GM21367 (cell line): ENCODE measurements around the gene PVALEF.

Source experiments
- ATAC-seq: cut with Tn5 transposase; IDR thresholded peaks from one replicate; pipeline ENCODE4 v1.9.1; 2021; ENCODE audit not compliant: unreplicated experiment

Gene PVALEF

GRCh38 chr17:81165246-81166032 is at the start of gene PVALEF:
Gene PVALEF (plus strand): TSS chr17:81165507. CDS start chr17:81181227, 15,720 bp downstream.
- no peak for ATAC-seq

DNA sequence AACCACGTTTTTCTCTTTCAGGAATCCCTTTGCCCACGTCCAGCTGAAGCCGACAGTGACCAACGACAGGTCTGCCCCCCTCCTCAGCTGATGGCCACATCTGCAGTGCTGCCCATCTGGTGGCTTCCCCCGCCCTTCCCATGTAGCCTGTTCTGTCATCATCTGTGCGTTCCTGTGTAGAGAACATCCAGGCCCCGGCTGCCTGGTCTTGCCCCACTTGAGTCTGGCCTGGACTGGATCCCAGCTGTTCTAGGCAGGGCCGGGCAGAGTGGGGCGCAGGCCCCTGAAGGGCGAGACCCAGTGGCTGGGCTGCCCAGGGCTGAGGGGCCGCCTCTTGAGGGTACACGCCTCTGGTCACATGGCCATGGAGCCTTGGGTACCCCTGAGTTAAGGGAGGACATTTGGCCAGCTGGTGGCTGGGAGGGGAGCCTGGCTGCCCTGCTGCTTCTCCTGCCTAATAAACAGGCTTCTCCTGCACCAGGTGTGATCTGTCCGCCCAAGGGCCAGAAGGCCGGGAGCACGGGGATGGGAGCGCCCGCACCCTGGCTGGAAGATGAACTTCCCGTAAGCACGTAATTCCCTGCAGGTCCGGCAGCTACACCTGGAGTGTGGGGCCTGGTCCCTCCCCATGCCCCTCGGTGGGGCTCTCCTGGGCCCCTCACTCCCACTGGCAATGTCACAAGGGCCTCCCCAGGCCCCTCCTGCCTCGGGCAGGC is 49.4 kb upstream of the PVALEF start:
- no peak for ATAC-seq

GRCh38 chr17:81116704-81117103 is 48.6 kb upstream of the PVALEF start:
- no peak for ATAC-seq

DNA sequence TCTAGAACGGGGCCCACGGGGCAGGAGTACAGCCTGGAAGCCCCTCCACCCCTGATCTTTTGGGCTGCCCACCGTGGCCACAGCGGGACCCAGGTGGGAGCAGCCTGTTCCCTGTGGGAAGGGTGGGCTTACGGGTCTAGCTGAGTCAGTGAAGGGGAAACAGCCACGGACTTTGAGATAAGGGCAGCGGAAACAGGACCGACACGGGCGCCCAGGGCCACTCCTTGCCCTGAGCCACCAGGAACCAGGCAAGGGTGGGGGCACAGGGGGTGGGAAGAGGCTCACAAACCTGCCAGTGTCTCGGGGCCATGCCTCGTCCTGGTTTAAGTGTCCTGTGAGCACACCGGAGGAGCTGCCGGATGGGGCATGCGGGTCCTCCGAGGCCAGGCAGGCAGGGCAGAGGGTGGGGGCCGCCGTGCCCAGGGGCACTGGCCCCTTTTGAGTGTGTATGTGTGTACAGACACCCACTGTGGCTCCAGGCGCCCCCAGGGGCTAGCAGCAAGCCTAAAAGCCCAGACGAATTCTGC is 47.6 kb upstream of the PVALEF start:
- no peak for ATAC-seq

DNA sequence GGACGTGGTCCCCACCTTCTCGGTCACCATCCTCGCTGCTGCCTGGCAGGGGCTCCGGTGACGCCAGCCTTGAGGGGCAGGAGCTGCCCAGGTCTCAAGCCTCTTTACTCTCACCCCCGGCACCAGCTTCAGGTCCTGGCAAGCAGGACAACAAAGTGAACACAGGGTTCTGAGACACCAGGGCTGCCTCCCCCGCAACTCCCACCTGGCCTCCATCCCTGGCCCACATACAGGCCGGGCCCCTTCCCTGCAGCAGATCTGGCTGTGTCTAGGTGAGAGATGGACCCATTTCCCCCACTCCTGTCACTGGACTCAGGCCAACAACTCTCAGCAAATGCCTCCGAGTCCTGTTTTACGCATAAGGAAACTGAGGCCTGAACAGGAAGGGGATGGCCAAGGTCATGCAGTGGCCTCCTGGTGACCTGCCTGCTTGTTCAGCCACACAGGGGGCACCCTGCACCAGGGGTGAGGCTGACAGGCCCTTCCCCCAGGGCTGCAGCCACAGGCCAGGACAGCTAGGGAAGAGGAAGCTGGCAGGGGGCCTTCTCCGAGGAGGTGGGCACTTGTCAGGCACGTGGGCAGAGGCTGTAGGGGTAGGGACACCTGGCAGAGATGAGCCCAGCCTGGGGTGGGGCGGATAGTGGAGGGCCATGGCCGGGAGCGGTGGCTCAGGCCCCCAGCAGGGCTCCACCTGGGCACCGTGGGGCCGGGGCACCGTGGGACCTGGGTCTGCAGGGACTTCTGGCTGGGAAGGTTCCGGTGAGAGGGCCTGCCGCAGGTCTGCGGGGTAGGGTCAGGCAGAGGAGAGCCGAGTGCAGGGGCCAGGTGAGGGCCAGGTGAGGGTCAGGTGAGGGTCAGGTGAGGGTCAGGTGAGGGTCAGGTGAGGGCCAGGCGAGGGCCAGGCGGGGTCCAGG is 46.7 kb upstream of the PVALEF start:
- ATAC-seq: no peak

DNA sequence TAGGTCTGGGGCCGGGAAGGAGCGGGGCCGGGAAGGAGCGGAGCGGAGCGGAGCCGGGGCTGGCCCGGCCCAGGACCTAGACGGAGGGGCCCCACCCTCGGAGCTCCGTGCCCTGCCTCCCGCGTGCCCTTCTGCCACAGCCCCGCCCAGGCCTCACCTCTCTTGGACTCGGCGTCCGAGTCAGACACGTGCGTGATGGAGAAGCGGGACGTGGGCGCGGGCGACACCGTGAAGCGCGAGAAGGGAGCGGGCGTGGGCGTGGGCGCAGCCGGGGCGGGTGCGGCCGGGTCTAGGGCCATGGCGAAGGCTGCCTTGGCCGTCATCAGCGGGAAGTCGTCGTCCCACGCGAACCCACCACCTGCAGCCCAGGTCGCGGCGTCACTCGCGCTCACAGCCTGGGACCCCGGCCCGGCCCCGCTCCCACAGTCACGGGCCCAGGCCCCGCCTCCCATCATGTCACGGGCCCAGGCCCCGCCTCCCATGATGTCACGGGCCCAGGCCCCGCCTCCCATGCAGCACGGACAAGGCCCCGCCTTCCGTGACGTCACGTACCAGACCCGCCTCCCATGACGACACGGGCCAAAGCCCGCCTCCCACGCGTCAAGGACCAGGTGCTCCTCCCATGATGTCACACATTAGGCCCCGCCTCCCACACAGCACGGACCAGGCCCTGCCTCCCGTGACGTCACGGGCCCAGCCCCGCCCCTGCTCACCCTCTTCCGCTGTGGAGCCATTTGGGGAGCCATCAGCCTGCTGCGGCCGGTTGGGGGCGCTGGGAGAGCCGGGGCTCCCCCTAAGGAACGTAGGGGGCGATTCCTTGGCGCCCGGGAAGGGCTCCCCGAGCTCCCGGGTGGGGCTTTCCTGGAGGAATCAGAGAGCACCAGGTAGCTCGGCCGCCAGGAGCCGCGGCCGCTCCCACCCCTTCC is 45.8 kb upstream of the PVALEF start:
- ATAC-seq: no peak

- no peak for ATAC-seq
These were observed 45.2 kb upstream of the PVALEF start for GRCh38 chr17:81120149-81120484.

- no peak for ATAC-seq
These were observed 44.3 kb upstream of the PVALEF start for GRCh38 chr17:81120695-81121621.

GRCh38 chr17:81121841-81122733 is 43.2 kb upstream of the PVALEF start:
- no peak for ATAC-seq

DNA sequence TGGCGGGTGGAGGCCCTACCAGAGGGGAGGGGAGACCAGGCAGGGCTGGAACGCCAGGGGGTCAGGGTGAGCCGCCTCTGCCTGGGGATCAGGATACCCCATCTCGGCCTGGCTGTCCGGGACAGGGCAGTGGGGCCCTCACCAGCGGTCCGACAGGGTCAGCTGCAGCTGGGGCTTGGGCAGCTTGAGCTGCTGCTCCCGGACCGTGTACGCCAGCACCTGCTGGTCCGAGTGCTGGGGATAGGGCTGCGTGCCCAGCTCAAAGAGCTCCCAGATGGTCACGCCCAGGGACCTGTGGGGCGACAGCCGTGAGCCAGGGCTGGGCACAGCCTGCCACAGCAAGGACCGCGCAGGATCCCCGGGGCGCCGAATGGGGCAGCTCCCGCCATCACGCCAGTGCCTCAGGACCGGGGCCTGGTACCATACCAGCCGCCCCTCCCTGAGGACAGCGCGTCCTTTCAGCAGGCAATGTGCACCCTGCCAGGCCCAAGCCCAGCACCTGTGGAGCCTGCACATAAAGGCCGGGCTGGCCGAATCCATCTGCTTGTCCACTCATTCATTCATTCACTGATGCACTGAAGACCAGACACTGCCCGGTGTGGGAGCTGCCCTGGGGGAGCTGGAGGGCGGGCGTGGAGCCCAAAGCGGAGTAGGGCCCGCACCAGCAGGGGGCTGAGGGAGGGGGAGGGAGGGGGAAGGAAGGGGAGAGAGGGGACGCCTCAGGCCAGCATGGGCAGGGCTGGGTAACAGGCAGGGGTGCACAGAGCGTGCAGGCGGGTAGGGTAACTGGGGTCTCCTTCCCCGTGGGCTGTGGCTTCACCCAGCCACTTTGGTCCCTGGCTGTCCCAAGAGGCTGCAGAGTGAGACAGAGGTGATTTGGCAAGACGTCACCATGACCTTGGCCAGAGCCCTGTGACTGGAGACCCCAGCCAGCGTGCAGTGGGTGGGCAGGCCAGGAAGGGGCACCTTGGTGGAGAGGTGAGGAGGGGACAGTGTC is 42.0 kb upstream of the PVALEF start:
- no peak for ATAC-seq

- ATAC-seq: no peak
These were observed 40.9 kb upstream of the PVALEF start for GRCh38 chr17:81124377-81124776.

- ATAC-seq: no peak
These were observed 39.7 kb upstream of the PVALEF start for GRCh38 chr17:81125573-81126081.

- no peak for ATAC-seq
These were observed 38.8 kb upstream of the PVALEF start for GRCh38 chr17:81126281-81127132.

GRCh38 chr17:81127133-81127455 is 38.2 kb upstream of the PVALEF start:
- ATAC-seq: no peak

DNA sequence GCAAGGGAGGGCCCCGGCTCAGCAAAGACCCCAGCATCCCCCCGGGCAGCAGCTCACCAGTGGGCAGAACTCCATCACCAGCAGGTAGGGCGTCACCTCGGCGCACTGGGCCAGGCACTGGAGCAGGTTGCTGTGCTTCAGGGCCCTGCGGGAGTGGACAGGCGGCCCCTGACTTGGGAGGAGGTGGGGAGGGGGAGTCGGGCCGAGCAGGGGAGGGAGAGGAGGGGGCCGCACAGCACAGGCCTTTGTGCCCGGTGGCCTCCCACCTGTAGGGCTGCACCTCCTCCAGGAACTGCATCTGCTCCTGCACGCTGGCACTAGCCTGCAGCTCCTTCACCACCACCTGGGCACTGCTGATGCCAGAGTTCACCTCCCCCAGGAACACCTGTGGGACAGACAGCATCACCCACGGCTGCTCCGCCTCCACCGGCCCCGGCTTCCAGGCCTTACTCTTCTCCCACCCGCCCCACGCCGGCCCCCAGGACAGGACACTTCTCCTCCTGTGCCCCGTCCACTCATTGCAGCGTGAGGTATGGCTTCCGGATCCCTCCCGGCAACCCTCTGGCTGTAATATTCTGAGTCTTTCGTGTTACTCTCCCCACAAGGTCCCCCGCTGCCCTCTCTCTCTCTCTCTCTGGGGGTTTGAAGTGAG is 37.7 kb upstream of the PVALEF start:
- no peak for ATAC-seq
